CD4-positive, alpha-beta T cell (primary cell): ENCODE results near the gene SLC41A2. TPM values are rescaled to one million over a fixed set of nuclear protein-coding genes. Genes with fewer than 3 reads are reported as not detected.

Experiments used
- ATAC-seq: fragments of 200-7000 bp; cut with Tn5 transposase; one replicate; pipeline ENCODE4 v1.10.0; 2022; ENCODE audit warnings: mild to moderate bottlenecking; ENCODE audit not compliant: poor library complexity
- CTCF ChIA-PET: fragments of 350-600 bp; sonication (Branson Sonifier 250); formaldehyde crosslinking; loops from one replicate; lab custom pipeline; 2021; ENCODE audit warnings: antibody characterized with exemption, inconsistent platforms; lab: Charles Lee
- POLR2A ChIA-PET: fragments of 350-600 bp; sonication (Branson Sonifier 250); formaldehyde crosslinking; loops from one replicate; lab custom pipeline; 2021; ENCODE audit warnings: antibody characterized with exemption, inconsistent platforms; lab: Charles Lee
- DNase-seq, 14 experiments: peaks; one replicate each; pipeline ENCODE4 v3.0.0-alpha.2; 2013 to 2020; ENCODE audit warnings: mixed read lengths in 2 of 14
- H3K27ac ChIP-seq, 2 donors: one replicate each; pipeline versions ENCODE4 v1.5.1 to v1.7.0; 2013; ENCODE audit warnings: low read length in 2 of 2, low read depth in 1 of 2, mild to moderate bottlenecking in 1 of 2
- H3K27me3 ChIP-seq, 2 experiments: 1 replicate in 1 of 2; 2 replicates in 1 of 2; pipeline versions ENCODE4 v1.6.1 to v1.7.0; 2013; ENCODE audit warnings: low read length in 2 of 2, control low read depth in 1 of 2, mild to moderate bottlenecking in 1 of 2, moderate library complexity in 1 of 2; ENCODE audit not compliant: insufficient read depth in 2 of 2, control insufficient read depth in 1 of 2
- H3K36me3 ChIP-seq: one replicate; pipeline ENCODE4 v1.6.1; 2013; ENCODE audit warnings: low read length, control low read depth; ENCODE audit not compliant: insufficient read depth
- H3K4me1 ChIP-seq: one replicate; pipeline ENCODE4 v1.6.1; 2013; ENCODE audit warnings: low read length, control low read depth; ENCODE audit not compliant: insufficient read depth
- H3K4me3 ChIP-seq: one replicate; pipeline ENCODE4 v1.5.1; 2013; ENCODE audit warnings: mild to moderate bottlenecking, low read length, moderate library complexity
- H3K9me3 ChIP-seq, 2 experiments: 1 replicate in 1 of 2; 2 replicates in 1 of 2; pipeline versions ENCODE4 v1.6.1 to v1.7.0; 2013; ENCODE audit warnings: low read length in 2 of 2, mild to moderate bottlenecking in 2 of 2, control low read depth in 1 of 2, moderate library complexity in 1 of 2; ENCODE audit not compliant: control insufficient read depth in 1 of 2, insufficient read depth in 1 of 2
- H3K27ac Mint-ChIP-seq: one replicate; pipeline ENCODE4 v1.8.0; 2020; ENCODE audit warnings: mixed read lengths
- H3K27me3 Mint-ChIP-seq: one replicate; pipeline ENCODE4 v1.8.0; 2021; ENCODE audit warnings: mixed read lengths
- H3K36me3 Mint-ChIP-seq: one replicate; pipeline ENCODE4 v1.8.0; 2021; ENCODE audit warnings: low read depth, mixed read lengths
- H3K4me1 Mint-ChIP-seq: one replicate; pipeline ENCODE4 v1.8.0; 2021; ENCODE audit warnings: low read depth, mixed read lengths
- H3K4me3 Mint-ChIP-seq: one replicate; pipeline ENCODE4 v1.8.0; 2020; ENCODE audit warnings: mild to moderate bottlenecking, mixed read lengths
- H3K9me3 Mint-ChIP-seq: one replicate; pipeline ENCODE4 v1.8.0; 2020; ENCODE audit warnings: mixed read lengths
- CTCF ChIP-seq: fragments of 200-600 bp; IDR thresholded peaks from one replicate; pipeline ENCODE4 v1.8.0; 2022; ENCODE audit warnings: antibody characterized with exemption, mild to moderate bottlenecking
- intact Hi-C, 2 experiments: fragments of 100-400 bp; cut with DNase I in 1 of 2; cut with micrococcal nuclease in 1 of 2; formaldehyde crosslinking; loops; one replicate each; pipeline versions ENCODE4 v1.15.1 to v1.9.0; 2023 to 2025; cut with DNase I, micrococcal nuclease
- total RNA-seq, 174 experiments: library from RNA in 2 of 174; stranded (reverse) in 2 of 174; gene quantifications; one replicate each; pipeline ENCODE4 v1.2.3 and lab custom pipeline; 2021 to 2026

The SLC41A2 gene
- total RNA-seq, 2 experiments from 2014 or later: 1.2 to 1.7 TPM

- no peak for TF ChIP-seq CTCF
- no peaks in the 10 kb centered on the region for H3K9me3 Mint-ChIP-seq
- Histone ChIP-seq H3K4me1 (no peaks in the 10 kb centered on the region), H3K36me3 (no peaks in the 10 kb centered on the region), H3K27ac (no peak overlapping the region), H3K9me3 (no peaks in the 10 kb centered on the region), H3K27me3 (no peaks in the 10 kb centered on the region), H3K4me3 (no peak overlapping the region)
- ATAC-seq (no peak), DNase-seq (no peak)
- intact Hi-C loops: no loop called here
- POLR2A ChIA-PET: no interaction called here
- no peak overlapping the region for H3K27ac Mint-ChIP-seq
- CTCF ChIA-PET: no interaction called here
- no peaks in the 10 kb centered on the region for H3K27me3 Mint-ChIP-seq
- no peak overlapping the region for H3K4me3 Mint-ChIP-seq
- no peaks in the 10 kb centered on the region for H3K4me1 Mint-ChIP-seq
- no peaks in the 10 kb centered on the region for H3K36me3 Mint-ChIP-seq
Observed at GRCh38 chr12:104973250-104973649, 15.2 kb upstream of the SLC41A2 start.

GRCh38 chr12:104971306-104971705 is 13.2 kb upstream of the SLC41A2 start:
- H3K27me3 Mint-ChIP-seq: peaks cover 2% of the 10 kb centered on the region
- Histone ChIP-seq H3K4me3 (no peak overlapping the region), H3K36me3 (no peaks in the 10 kb centered on the region), H3K4me1 (no peaks in the 10 kb centered on the region), H3K27me3 (no peaks in the 10 kb centered on the region), H3K9me3 (no peaks in the 10 kb centered on the region), H3K27ac (no peak overlapping the region)
- H3K27ac Mint-ChIP-seq: no peak overlapping the region
- no peaks in the 10 kb centered on the region for H3K36me3 Mint-ChIP-seq
- no peaks in the 10 kb centered on the region for H3K4me1 Mint-ChIP-seq
- ChIA-PET CTCF (no interaction called here), POLR2A (no interaction called here)
- intact Hi-C loops: no loop called here
- TF ChIP-seq CTCF: no peak
- DNase-seq: no peak
- no peak for ATAC-seq
- no peak overlapping the region for H3K4me3 Mint-ChIP-seq
- H3K9me3 Mint-ChIP-seq: no peaks in the 10 kb centered on the region

GRCh38 chr12:104969343-104969742 is 11.3 kb upstream of the SLC41A2 start:
- intact Hi-C loops: loop anchor here in 1 of 2 experiments (10.0 kb wide), 1 partner anchor 765 kb away; no protein-coding TSS in a partner anchor
- CTCF ChIA-PET: interaction anchor here (1.6 kb wide), 1 partner anchor 588 kb away, joined by 4 read pairs; no protein-coding TSS in a partner anchor

More at GRCh38 chr12:104969343-104969742, 11.3 kb upstream of the SLC41A2 start:
- Mint-ChIP-seq H3K4me3 (no peak overlapping the region), H3K9me3 (no peaks in the 10 kb centered on the region), H3K36me3 (no peaks in the 10 kb centered on the region), H3K4me1 (no peaks in the 10 kb centered on the region), H3K27me3 (peaks cover 18% of the 10 kb centered on the region), H3K27ac (no peak overlapping the region)
- Histone ChIP-seq H3K27ac (no peak overlapping the region), H3K27me3 (no peaks in the 10 kb centered on the region), H3K4me1 (no peaks in the 10 kb centered on the region), H3K9me3 (no peaks in the 10 kb centered on the region), H3K36me3 (no peaks in the 10 kb centered on the region), H3K4me3 (no peak overlapping the region)
- POLR2A ChIA-PET: no interaction called here
- TF ChIP-seq CTCF: no peak
- DNase-seq (no peak), ATAC-seq (no peak)
